UCSD-AML1 (cell line): Measurements from ENCODE around the gene PPFIA1.

Experiments used
- DNase-seq: peaks from one replicate; lab custom pipeline; 2025; ENCODE audit not compliant: unreplicated experiment; lab: John Stamatoyannopoulos, UW

Gene PPFIA1

GRCh38 chr11:70410276-70411205, 140.1 kb downstream of the PPFIA1 start:
- no peak for DNase-seq

DNA sequence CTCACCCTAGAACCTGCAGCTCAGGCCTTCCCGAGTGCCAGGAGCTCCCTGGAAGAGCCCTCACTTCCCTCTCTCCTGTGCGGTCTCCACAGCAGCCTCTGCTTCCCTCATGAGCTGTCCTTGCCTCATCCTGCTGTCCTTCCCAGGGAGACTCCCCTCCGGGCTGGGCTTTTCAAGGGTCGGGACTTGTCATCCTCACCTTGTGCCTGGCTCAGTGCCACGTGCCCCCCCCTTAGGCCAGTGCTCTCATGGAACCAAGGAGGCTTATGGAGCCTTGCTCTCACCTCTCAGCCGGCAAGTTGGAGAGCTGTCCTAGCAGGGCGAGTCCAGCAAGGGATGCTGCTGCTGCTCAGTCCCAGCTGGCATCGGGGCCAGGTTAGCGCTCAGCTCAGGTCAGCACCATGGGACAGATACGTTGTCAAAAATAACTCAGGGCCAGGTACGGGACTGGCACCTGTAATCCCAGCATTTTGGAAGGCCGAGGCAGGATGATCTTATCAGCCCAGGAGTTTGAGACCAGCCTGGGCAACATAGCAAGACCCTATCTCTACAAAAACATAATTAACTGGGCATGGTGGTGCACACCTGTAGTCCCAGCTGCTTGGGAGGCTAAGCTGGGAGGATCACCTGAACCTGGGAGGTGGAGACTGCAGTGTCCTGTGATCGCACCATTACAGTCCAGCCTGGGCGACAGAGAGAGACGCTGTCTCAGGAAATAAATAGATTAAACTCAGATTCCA, 141.4 kb downstream of the PPFIA1 start:
- no peak for DNase-seq

GRCh38 chr11:70413151-70413550, 142.7 kb downstream of the PPFIA1 start:
- DNase-seq, result no peak

DNA sequence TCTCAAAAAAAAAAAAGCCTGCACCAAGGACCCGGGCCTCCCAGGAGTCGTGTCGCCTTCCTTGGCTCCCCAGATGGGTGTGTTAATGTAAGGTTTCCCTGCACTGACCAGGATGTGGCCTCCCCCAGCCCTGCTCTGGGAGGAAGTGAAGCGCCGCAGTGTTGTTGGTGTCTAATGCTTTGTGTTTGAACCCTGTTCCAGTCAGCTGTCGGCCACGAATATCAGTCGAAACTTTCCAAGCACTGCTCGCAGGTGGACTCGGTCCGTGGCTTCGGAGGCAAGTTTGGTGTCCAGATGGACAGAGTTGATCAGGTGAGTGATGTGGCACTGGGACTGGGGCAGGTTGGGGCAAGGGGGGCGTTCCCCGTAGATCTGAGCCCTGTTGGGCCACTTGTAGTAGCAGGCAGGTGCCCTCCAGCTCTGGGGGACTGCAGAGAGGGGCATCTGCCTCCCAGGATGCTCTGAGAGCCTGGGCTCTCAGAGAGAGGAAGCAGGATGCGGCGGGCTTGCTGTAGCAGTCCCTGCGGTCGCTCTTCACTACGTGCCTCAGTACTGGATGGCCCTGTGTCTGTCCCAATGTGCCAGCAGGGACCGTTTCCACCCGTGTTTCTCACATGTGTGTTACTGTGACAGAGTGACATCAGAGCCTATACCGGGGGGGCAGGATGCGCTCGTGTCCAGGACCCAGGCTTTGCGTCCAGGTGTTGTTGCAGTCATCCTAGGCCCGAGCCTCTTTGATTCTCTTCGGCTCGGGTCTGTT, 144.0 kb downstream of the PPFIA1 start:
- DNase-seq, result no peak

DNA sequence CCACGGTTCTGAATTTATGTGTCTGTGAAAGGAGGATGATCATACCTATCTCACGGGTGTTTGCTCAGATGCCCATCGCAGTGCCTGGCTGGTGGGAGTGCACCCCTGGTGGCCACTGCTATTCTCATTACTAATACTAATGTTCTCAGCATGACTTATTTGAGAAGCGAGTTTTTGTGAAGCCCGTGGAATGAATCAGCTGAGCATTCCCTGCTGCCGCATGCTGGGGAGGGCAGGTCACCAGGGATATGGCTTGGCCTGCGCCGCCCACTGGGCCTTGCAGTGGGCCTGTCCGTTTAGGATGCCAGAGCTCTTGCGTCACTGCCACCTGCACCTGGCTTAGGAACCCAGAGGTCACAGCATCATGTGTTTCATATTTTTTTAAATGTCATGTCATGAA, 144.7 kb downstream of the PPFIA1 start:
- no peak for DNase-seq

- DNase-seq, result no peak
These were observed 145.3 kb downstream of the PPFIA1 start for GRCh38 chr11:70415642-70416395.

DNA sequence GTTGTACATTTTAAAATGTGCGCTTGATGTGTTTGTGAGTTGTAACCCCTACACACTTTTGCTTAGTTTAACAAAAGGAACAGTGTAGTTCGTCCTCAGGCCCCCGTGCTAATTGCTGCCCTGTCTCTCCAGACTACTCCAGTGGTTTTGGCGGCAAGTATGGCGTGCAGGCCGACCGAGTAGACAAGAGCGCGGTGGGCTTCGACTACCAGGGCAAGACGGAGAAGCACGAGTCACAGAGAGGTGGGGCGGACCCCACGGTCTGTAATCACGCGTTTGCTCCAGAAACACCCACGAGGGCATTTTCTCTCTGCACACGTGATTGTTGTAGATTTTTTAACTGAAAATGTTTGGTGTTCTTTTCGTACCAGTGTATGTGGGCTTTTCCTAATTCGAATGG, 146.4 kb downstream of the PPFIA1 start:
- DNase-seq, result no peak

DNA sequence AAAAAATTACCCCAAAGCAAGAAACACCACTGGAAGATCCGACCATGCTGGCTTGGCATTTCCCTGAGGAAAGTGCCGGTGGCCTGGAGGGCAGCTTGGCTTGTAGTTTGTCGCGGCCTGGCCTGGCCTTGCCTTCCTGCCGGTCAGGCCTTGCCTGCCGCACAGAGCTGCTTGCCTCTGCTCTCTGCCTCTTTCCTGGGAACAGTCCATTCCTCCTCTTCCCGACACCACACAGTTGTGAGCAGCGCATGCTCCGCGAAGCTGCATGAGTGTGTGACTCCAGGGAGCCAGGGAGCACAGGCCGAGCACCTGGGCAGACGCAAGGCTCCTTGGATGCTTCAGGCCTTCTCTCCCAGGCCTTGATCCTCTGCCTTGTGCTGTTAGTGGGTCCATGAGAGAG, 147.6 kb downstream of the PPFIA1 start:
- no peak for DNase-seq

GRCh38 chr11:70419307-70420007, 149.0 kb downstream of the PPFIA1 start:
- DNase-seq, result no peak

DNA sequence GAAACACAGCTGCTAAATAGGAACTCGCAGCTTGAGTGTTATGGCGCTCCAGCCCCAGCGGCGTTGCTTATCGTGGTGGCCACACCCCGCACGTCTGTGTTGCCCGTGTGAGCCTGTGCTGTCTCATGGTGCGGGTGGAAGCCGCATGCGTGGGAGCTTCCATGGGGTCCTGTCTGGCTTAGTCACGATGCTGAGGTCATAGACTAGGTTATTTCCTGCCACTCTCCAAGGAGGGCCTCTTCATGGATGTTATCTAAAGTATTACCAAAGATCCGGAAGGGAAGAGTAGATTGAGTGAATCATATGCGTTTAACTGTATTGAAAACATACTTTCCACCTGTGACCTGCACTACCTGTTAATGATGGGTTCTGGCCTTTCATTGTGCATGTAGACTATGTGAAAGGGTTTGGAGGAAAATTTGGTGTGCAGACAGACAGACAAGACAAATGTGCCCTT, 149.5 kb downstream of the PPFIA1 start:
- peak; percentile 59 for DNase-seq

DNA sequence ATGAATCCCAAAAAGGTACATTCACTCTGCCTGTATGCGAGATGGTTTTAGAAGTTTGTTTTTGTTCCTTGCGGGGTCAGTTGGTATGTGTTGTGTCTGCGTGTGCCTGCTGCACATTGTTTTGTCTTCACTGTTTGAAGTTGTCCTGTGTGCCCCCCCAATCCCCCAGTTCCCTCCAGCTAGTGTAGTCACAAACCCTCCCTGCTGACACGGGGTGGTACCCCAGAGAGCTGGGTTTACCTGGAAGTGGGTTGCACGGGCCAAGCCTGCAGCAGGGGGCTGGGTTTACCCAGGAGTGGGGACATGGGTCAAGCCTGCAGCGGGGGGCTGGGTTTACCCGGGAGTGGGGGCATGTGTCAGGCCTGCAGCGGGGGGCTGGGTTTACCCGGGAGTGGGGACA, 150.0 kb downstream of the PPFIA1 start:
- DNase-seq, result no peak

- peak; percentile 53 for DNase-seq
These were observed 150.6 kb downstream of the PPFIA1 start for GRCh38 chr11:70421123-70421522.

DNA sequence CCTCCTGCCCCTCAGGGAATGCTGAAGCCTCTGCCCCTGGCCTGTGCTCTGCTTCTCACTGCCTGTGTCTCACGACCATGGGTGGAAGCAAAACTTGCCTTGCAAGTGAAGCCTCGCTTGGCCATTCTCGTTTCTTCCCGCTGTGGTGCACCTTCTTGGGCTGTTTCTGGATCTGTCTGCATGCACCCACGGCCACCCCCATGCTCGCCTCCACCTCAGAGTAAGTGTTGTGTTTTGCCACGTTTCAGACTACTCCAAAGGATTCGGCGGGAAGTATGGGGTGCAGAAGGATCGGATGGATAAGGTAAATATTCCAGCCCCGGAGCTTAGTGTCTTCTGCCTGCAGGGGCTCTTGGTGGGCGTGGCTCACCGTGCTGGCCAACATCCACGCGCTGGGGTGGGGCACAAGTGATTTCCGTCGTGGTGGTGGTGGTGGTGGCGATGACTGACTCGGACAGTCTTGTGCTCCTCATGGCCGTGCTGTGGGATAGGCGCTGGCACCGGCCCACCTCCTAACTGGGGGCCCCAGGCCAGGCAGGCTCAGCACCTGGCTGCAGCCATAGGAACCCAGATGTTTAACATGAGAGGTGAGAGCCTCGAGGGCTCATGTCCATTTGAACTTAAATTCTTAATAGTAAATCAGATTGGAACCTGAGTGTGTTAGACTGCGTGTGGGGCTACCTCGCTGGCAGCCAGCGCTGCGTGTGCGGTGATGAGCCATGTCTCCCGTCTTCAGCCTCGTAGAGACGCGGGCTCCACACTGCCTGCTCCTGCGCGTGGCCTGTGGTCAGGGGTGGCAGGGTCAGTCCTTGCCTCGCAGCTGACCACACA, 152.4 kb downstream of the PPFIA1 start:
- DNase-seq, result no peak

DNA sequence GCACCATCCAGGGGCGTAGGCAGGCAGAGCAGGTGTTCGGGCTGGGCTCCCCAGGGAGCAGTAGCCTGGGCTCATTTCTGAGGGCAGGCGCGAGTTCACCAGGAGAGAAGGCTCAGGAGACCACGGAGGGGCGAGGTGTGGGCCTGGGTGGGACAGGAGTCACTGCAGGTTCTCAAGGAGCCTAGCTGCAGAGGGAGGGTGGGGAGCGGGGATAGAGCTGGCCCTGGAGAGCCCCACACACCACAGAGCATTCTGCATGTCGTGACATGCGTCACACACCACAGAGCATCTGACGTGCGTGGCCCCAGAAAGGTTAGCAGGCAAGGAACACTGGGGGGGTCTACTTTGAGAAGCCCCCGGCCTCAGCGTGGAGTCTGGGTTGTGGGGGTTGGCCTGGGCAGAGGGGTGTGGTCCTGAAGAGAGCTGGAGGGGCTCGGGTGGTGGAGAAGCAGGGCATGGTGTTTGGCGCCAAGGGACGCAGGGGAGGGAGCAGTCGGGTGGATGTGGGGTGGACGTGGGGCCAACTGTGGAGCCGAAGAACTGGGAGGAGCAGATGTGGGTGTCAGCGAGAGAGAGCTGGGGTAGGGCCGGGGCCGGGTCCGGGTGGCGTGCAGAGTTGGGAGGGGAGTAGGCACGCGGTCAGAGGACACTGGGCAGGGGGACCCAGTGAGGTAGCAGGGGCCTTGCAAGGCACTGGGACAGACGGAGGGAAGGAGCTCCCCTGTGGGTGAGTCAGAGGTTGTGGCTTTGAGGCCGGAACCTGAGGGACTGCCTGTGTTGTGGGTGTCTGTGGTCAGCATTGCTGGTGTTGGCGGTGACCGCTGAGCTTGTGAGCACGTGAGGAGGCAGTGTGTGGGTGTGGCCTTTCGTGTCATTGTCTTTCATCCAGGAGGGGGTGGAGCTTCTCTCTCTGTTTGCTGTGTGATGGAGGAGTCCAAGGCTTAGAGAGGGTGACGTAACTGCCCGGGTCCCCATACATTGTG, 153.3 kb downstream of the PPFIA1 start:
- DNase-seq, result peak; percentile 79

- DNase-seq, result no peak
These were observed 154.4 kb downstream of the PPFIA1 start for GRCh38 chr11:70424765-70425344.

GRCh38 chr11:70427436-70427835, 156.9 kb downstream of the PPFIA1 start:
- DNase-seq, result no peak

GRCh38 chr11:70428701-70429427, 158.4 kb downstream of the PPFIA1 start:
- DNase-seq, result no peak
